ENCODE data around the gene SLC30A1. TPM values are rescaled to one million over a fixed set of nuclear protein-coding genes. Genes with fewer than 3 reads are reported as not detected.

SLC30A1 gene
- total and polyA plus RNA-seq, 4 donors = 3.1 to 26.3 (median 14.4) TPM

- no peak overlapping the region for H3K27ac ChIP-seq (ENCODE audit: low read depth in 1 of 2, low read length in 1 of 2)
- no peaks in the 10 kb centered on the region for H3K27me3 ChIP-seq (ENCODE audit: control insufficient read depth in 3 of 3, insufficient read depth in 3 of 3, low read length in 2 of 3)
- no peak for DNase-seq
- H3K9ac ChIP-seq (ENCODE audit: insufficient read depth in 1 of 2, low read length in 2 of 2) = no peak overlapping the region
- no peak for ATAC-seq (ENCODE audit: insufficient read depth, low FRiP score)
- H3K36me3 ChIP-seq (ENCODE audit: control insufficient read depth in 4 of 4, insufficient read depth in 4 of 4, low read length in 4 of 4) = no peaks in the 10 kb centered on the region
- no peaks in the 10 kb centered on the region for H3K9me3 ChIP-seq (ENCODE audit: control insufficient read depth in 4 of 4, insufficient read depth in 3 of 4, low read length in 3 of 4)
- 89 to 91% methylated on average over 2 of the region's 2 CpGs for WGBS, 2 donors
- H3K4me3 ChIP-seq = no peak overlapping the region
- H3K4me1 ChIP-seq (ENCODE audit: control insufficient read depth in 5 of 5, insufficient read depth in 5 of 5, low read length in 5 of 5) = peaks cover 0 to 1% (median 0%) of the 10 kb centered on the region in 5 donors
- TF ChIP-seq CTCF (IDR thresholded peaks at IDR 0.05; ENCODE audit: control extremely low read depth, extremely low read depth) = no peak
Measured at GRCh38 chr1:211605034-211605433, 26.1 kb upstream of the SLC30A1 start.

- no peaks in the 10 kb centered on the region for H3K9me3 ChIP-seq (ENCODE audit: control insufficient read depth in 4 of 4, insufficient read depth in 3 of 4, low read length in 3 of 4)
- ATAC-seq (ENCODE audit: insufficient read depth, low FRiP score) (no peak), DNase-seq (no peak)
- H3K4me1 ChIP-seq (ENCODE audit: control insufficient read depth in 5 of 5, insufficient read depth in 5 of 5, low read length in 5 of 5) = peaks cover 0 to 1% (median 0%) of the 10 kb centered on the region in 5 donors
- H3K9ac ChIP-seq (ENCODE audit: insufficient read depth in 1 of 2, low read length in 2 of 2) = no peak overlapping the region
- no peak for TF ChIP-seq CTCF (IDR thresholded peaks at IDR 0.05; ENCODE audit: control extremely low read depth, extremely low read depth)
- H3K4me3 ChIP-seq = no peak overlapping the region
- H3K27me3 ChIP-seq (ENCODE audit: control insufficient read depth in 3 of 3, insufficient read depth in 3 of 3, low read length in 2 of 3) = no peaks in the 10 kb centered on the region
- 81 to 93% methylated on average over 2 of the region's 2 CpGs for WGBS, 2 donors
- no peak overlapping the region for H3K27ac ChIP-seq (ENCODE audit: low read depth in 1 of 2, low read length in 1 of 2)
- no peaks in the 10 kb centered on the region for H3K36me3 ChIP-seq (ENCODE audit: control insufficient read depth in 4 of 4, insufficient read depth in 4 of 4, low read length in 4 of 4)
Measured at GRCh38 chr1:211604548-211604947, 25.6 kb upstream of the SLC30A1 start.

GRCh38 chr1:211603713-211604112 lies 24.8 kb upstream of the SLC30A1 start:
- ATAC-seq (ENCODE audit: insufficient read depth, low FRiP score) = no peak
- H3K27me3 ChIP-seq (ENCODE audit: control insufficient read depth in 3 of 3, insufficient read depth in 3 of 3, low read length in 2 of 3) = no peaks in the 10 kb centered on the region
- H3K27ac ChIP-seq (ENCODE audit: low read depth in 1 of 2, low read length in 1 of 2) = no peak overlapping the region
- H3K9me3 ChIP-seq (ENCODE audit: control insufficient read depth in 4 of 4, insufficient read depth in 3 of 4, low read length in 3 of 4) = no peaks in the 10 kb centered on the region
- no peak overlapping the region for H3K4me3 ChIP-seq
- H3K36me3 ChIP-seq (ENCODE audit: control insufficient read depth in 4 of 4, insufficient read depth in 4 of 4, low read length in 4 of 4) = no peaks in the 10 kb centered on the region
- no peak overlapping the region for H3K9ac ChIP-seq (ENCODE audit: insufficient read depth in 1 of 2, low read length in 2 of 2)
- no peak for DNase-seq
- 95 to 100% methylated on average over 1 of the region's 1 CpG for WGBS, 2 donors
- TF ChIP-seq CTCF (IDR thresholded peaks at IDR 0.05; ENCODE audit: control extremely low read depth, extremely low read depth) = no peak
- peaks cover 0 to 1% (median 0%) of the 10 kb centered on the region in 5 donors for H3K4me1 ChIP-seq (ENCODE audit: control insufficient read depth in 5 of 5, insufficient read depth in 5 of 5, low read length in 5 of 5)

GRCh38 chr1:211603191-211603701 lies 24.3 kb upstream of the SLC30A1 start:
- Histone ChIP-seq H3K4me3 (no peak overlapping the region), H3K27me3 (ENCODE audit: control insufficient read depth in 3 of 3, insufficient read depth in 3 of 3, low read length in 2 of 3) (no peaks in the 10 kb centered on the region), H3K27ac (ENCODE audit: low read depth in 1 of 2, low read length in 1 of 2) (no peak overlapping the region), H3K9ac (ENCODE audit: insufficient read depth in 1 of 2, low read length in 2 of 2) (no peak overlapping the region), H3K9me3 (ENCODE audit: control insufficient read depth in 4 of 4, insufficient read depth in 3 of 4, low read length in 3 of 4) (no peaks in the 10 kb centered on the region), H3K36me3 (ENCODE audit: control insufficient read depth in 4 of 4, insufficient read depth in 4 of 4, low read length in 4 of 4) (no peaks in the 10 kb centered on the region), H3K4me1 (ENCODE audit: control insufficient read depth in 5 of 5, insufficient read depth in 5 of 5, low read length in 5 of 5) (peaks cover 0 to 1% (median 0%) of the 10 kb centered on the region in 5 donors)
- 84 to 92% methylated on average over 3 of the region's 3 CpGs for WGBS, 2 donors
- TF ChIP-seq CTCF (IDR thresholded peaks at IDR 0.05; ENCODE audit: control extremely low read depth, extremely low read depth) = no peak
- ATAC-seq (ENCODE audit: insufficient read depth, low FRiP score) (no peak), DNase-seq (no peak)

All from lung (tissue), 12 donors.